Measurements from ENCODE around the gene LRRC37A3.
"Not testable (repeated sequence)": the region's sequence is repeated elsewhere in the genome, so short reads cannot be mapped to it uniquely, and the experiment has no call there.

Gene LRRC37A3

GRCh38 chr17:64829824-64830630 is 89.3 kb downstream of the LRRC37A3 start:
- DNase-seq = not testable (repeated sequence)

- not testable (repeated sequence) for DNase-seq
Measured at GRCh38 chr17:64829068-64829467, 90.2 kb downstream of the LRRC37A3 start.

GRCh38 chr17:64818904-64819303 is 100.4 kb downstream of the LRRC37A3 start:
- DNase-seq = not testable (repeated sequence)

GRCh38 chr17:64815833-64816198 is 103.5 kb downstream of the LRRC37A3 start:
- DNase-seq = not testable (repeated sequence)

- not testable (repeated sequence) for DNase-seq
Measured at GRCh38 chr17:64814993-64815832, 104.1 kb downstream of the LRRC37A3 start.

- peak; percentile 71 to 73 for DNase-seq
Measured at GRCh38 chr17:64808178-64808977, 110.9 kb downstream of the LRRC37A3 start.

Data from AML-193 (cell line).